ENCODE results near the gene GANAB. TPM values are rescaled to one million over a fixed set of nuclear protein-coding genes. Genes with fewer than 3 reads are reported as not detected.

GANAB gene
- total RNA-seq, result 314 and 339 TPM in 2 replicates

DNA sequence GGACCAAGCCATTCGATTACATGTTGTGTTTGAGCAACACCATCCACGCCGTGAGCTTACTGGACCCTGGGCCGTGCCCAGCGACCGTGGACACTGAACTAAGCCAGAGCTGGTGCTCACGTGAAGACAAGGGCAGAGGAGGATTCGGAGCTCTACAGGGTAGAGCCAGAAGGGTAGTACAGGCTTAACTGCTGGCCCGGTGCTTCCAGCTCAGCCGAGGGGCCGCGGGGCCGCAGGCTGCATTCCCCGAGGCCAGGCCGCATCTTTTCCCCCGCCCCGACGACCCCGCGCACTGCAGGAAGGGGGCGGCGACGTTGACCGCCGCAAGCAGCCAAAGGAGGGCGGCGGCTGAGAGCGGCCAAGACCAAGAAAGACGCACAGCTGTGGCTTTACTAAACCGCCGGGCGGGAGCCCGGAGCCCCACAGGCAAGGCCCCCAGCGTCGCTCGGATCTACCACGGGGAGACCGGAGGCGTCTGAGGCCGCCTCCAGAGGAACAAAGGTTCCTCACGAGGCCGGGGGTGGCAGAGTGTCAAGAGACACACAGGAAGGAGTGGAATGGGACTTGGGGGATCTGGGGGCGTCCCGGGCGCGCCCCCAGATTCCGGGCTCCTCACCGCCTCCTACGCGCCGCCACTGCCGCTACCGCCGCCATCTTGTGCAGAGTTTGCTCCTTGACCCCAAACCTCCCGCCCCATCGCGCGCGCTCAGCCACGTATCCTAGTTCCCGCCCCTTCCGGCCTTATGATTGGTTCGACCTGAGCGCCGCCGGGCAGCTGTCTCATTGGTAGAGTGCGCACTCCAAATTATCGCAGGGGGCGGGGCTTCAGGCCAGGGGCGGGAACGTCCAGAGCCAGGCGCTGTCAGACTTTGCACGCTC lies at the start of gene GANAB:
GANAB (minus strand) TSS at position 668 of the 879 bp plus-strand sequence; CDS start at position 654, 14 bp downstream.

GRCh38 chr11:62689421-62690183 lies 43.2 kb upstream of the GANAB start, which contains the start of gene LRRN4CL:
TSS of gene LRRN4CL (minus strand) at chr11:62689530. CDS start at chr11:62688508, 1,022 bp downstream.

DNA sequence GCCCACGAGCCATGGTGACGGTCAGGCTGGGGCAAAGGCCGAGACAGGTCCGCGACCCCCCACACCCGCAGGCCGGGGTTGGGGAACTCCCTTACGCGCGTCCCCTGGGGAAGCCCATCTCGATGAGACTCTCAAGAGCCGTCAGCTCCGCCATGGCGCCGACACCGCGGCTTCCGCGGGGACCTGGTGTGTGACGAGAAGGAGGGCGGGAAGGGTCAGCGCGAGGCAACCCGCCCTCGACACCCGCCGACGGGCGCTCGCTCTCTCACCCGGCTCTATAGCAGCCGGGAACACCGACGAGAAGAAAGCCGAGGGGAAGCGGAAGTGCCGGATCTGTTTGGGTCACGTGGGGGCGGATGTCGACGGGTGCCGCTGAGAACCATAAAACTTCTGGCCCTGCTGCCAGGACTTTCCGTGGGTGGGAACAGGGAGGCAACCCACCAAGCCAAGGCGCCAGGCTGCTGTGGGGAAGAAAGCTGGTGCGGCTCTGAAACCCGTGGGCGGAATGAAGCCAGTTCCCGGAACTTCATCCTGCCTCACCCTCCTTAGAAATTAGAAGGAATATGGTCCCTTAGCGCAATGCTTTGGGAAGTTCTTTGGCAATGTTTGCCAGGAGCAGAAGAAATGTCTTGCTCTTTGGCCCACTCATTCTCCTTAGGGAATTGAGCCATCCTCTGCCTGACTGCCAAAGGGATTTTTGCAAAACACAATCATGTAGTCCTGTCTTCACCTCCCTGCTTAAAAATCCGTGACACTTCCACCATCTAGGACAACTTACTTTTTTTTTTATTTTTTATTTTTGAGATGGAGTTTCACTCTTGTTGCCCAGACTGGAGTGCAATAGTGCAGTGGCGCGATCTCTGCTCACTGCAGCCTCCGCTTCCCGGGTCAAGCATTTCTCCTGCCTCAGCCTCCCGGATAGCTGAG lies 32.6 kb upstream of the GANAB start, which contains the start of gene UBXN1:
UBXN1 (minus strand) TSS at position 304 of the 927 bp plus-strand sequence; CDS start at position 154, 150 bp downstream.

GRCh38 chr11:62671608-62672389 lies 25.4 kb upstream of the GANAB start, which contains the start of the genes LBHD1 and UQCC3:
TSS of gene LBHD1 (minus strand) at chr11:62672267. CDS start at chr11:62670031, 2,236 bp downstream.
TSS of gene UQCC3 (plus strand) at chr11:62671673. CDS start at chr11:62671746, 73 bp downstream.

GRCh38 chr11:62665075-62665598 lies 18.7 kb upstream of the GANAB start, which contains the start of the genes C11orf98 and CSKMT:
TSS of gene C11orf98 (minus strand) at chr11:62665210. CDS start at chr11:62665169, 41 bp downstream.
TSS of gene CSKMT (plus strand) at chr11:62665312. CDS start at chr11:62665880, 568 bp downstream.

GRCh38 chr11:62621567-62622470 lies 24.6 kb downstream of the GANAB start, which contains the start of gene B3GAT3:
TSS of gene B3GAT3 (minus strand) at chr11:62621986. CDS start at chr11:62621947, 39 bp downstream.

GRCh38 chr11:62612366-62613290 lies 33.8 kb downstream of the GANAB start, which contains the start of the genes EML3 and ROM1:
TSS of gene EML3 (minus strand) at chr11:62612775. CDS start at chr11:62612457, 318 bp downstream.
TSS of gene ROM1 (plus strand) at chr11:62613257. CDS start at chr11:62613282, 25 bp downstream.

GRCh38 chr11:62601372-62602140 lies 44.9 kb downstream of the GANAB start, which contains the start of gene MTA2:
TSS of gene MTA2 (minus strand) at chr11:62601865. CDS start at chr11:62601450, 415 bp downstream.

DNA sequence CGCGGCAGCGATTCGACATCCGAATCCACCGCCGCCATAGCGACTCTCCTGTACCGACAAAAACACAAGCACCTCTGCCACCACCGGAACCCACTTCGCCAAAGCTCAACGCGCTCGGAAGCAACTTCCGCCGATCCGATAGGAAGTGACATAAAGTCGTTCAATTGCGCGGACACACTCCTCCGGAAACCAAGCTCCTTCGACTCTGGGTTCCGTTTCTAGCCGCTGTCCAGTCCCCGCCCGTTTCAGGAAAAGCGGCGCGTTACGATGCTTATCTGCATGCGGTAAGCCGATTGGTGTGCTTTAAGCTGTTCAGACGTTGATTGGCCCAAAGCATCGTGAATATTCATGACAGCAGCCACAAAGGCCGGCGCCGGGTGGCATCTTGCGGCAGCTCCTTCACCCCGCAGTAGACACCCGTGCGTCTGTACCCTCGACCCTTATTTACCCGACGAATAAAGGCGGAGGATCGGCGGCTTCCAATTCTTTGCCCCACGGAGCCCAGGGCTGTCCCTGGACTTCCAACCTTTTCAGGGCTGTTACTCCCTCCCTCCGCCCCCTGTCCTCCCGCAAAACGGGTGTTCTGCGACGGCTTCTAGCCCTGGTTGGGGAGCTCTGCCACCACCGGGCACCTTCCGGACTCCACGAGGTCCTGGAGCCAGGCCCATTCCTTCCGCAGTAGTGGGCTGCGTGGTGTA lies 54.8 kb downstream of the GANAB start, which contains the start of gene TUT1:
TUT1 (minus strand) TSS at position 76 of the 698 bp plus-strand sequence; CDS start at position 38, 38 bp downstream.

Other genes starting within 250 kb of the GANAB start
- gene SCGB1A1, start 227.6 kb downstream of the GANAB start, total RNA-seq, result not detected in 2 replicates
- 394 and 434 TPM in 2 replicates for gene AHNAK, start 99.8 kb downstream of the GANAB start, total RNA-seq
- 2,078 and 2,099 TPM in 2 replicates for gene EEF1G, start 72.7 kb downstream of the GANAB start, total RNA-seq
- gene TUT1, start 55.1 kb downstream of the GANAB start, total RNA-seq, result 6.9 and 12.0 TPM in 2 replicates
- 72.6 and 86.1 TPM in 2 replicates for gene MTA2, start 44.7 kb downstream of the GANAB start, total RNA-seq
- gene EML3, start 33.8 kb downstream of the GANAB start, total RNA-seq, result 25.8 and 43.1 TPM in 2 replicates
- 9.2 and 24.7 TPM in 2 replicates for gene ROM1, start 33.4 kb downstream of the GANAB start, total RNA-seq
- gene B3GAT3, start 24.6 kb downstream of the GANAB start, total RNA-seq, result 24.9 and 44.4 TPM in 2 replicates
- 27.1 and 27.7 TPM in 2 replicates for gene INTS5, start 6.7 kb upstream of the GANAB start, total RNA-seq
- 57.8 and 68.1 TPM in 2 replicates for gene C11orf98, start 18.6 kb upstream of the GANAB start, total RNA-seq
- 1.4 and 7.5 TPM in 2 replicates for gene CSKMT, start 18.7 kb upstream of the GANAB start, total RNA-seq
- gene UQCC3, start 25.1 kb upstream of the GANAB start, total RNA-seq, result 6.0 and 8.3 TPM in 2 replicates
- 1.1 and 5.2 TPM in 2 replicates for gene LBHD1, start 25.7 kb upstream of the GANAB start, total RNA-seq
- gene UBXN1, start 32.5 kb upstream of the GANAB start, total RNA-seq, result 71.9 and 88.5 TPM in 2 replicates
- 0.72 and 1.5 TPM in 2 replicates for gene LRRN4CL, start 42.9 kb upstream of the GANAB start, total RNA-seq
- gene BSCL2, start 60.8 kb upstream of the GANAB start, total RNA-seq, result 29.8 and 44.4 TPM in 2 replicates
- not detected in 2 replicates for gene GNG3, start 61.1 kb upstream of the GANAB start, total RNA-seq
- 4.9 and 20.2 TPM in 2 replicates for gene HNRNPUL2, start 80.8 kb upstream of the GANAB start, total RNA-seq
- 15.7 and 16.1 TPM in 2 replicates for gene TTC9C, start 81.9 kb upstream of the GANAB start, total RNA-seq
- 6.5 and 7.6 TPM in 2 replicates for gene ZBTB3, start 107.5 kb upstream of the GANAB start, total RNA-seq
- gene POLR2G, start 115.0 kb upstream of the GANAB start, total RNA-seq, result 61.4 and 68.5 TPM in 2 replicates
- 10.7 and 11.7 TPM in 2 replicates for gene TAF6L, start 124.8 kb upstream of the GANAB start, total RNA-seq
- 77.8 and 83.1 TPM in 2 replicates for gene TMEM179B, start 140.8 kb upstream of the GANAB start, total RNA-seq
- gene TMEM223, start 145.4 kb upstream of the GANAB start, total RNA-seq, result 18.6 and 31.2 TPM in 2 replicates
- 19.3 and 20.2 TPM in 2 replicates for gene NXF1, start 158.8 kb upstream of the GANAB start, total RNA-seq
- gene STX5, start 185.4 kb upstream of the GANAB start, total RNA-seq, result 57.0 and 62.5 TPM in 2 replicates
- gene TEX54, start 186.2 kb upstream of the GANAB start, total RNA-seq, result not detected in 2 replicates
- gene WDR74, start 193.0 kb upstream of the GANAB start, total RNA-seq, result 20.4 and 50.1 TPM in 2 replicates
- 153 and 162 TPM in 2 replicates for gene SLC3A2, start 234.3 kb upstream of the GANAB start, total RNA-seq

Measured in cardiac atrium fibroblast (primary cell).